GM13977 (cell line): ENCODE results near the gene DUSP2.

ENCODE experiments used
- DNase-seq: peaks from one replicate; pipeline ENCODE4 v3.0.0; 2012; ENCODE audit warnings: low spot score
- in situ Hi-C: fragments of 300-500 bp; cut with MboI; formaldehyde crosslinking; loops from one replicate; pipeline ENCODE4 v1.12.0; 2022; ENCODE audit warnings: low sequenced_read_pairs, low pct_unique_long_range_greater_than_20kb, mixed read lengths, inconsistent platforms; ENCODE audit not compliant: unreplicated experiment
- TF ChIP-seq, protein P1 (sequence below): IDR thresholded peaks from 2 replicates; pipeline ENCODE4 v1.5.1; 2012; ENCODE audit warnings: mild to moderate bottlenecking, control low read depth; ENCODE audit not compliant: insufficient read depth; ENCODE audit errors: extremely low read depth, missing control alignments

Gene DUSP2

GRCh38 chr2:96103761-96104486 lies 41.3 kb downstream of the DUSP2 start:
- no peak for DNase-seq
- in situ Hi-C loops, result no loop called here
- TF ChIP-seq, protein P1, sequence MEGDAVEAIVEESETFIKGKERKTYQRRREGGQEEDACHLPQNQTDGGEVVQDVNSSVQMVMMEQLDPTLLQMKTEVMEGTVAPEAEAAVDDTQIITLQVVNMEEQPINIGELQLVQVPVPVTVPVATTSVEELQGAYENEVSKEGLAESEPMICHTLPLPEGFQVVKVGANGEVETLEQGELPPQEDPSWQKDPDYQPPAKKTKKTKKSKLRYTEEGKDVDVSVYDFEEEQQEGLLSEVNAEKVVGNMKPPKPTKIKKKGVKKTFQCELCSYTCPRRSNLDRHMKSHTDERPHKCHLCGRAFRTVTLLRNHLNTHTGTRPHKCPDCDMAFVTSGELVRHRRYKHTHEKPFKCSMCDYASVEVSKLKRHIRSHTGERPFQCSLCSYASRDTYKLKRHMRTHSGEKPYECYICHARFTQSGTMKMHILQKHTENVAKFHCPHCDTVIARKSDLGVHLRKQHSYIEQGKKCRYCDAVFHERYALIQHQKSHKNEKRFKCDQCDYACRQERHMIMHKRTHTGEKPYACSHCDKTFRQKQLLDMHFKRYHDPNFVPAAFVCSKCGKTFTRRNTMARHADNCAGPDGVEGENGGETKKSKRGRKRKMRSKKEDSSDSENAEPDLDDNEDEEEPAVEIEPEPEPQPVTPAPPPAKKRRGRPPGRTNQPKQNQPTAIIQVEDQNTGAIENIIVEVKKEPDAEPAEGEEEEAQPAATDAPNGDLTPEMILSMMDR, result no peak

DNA sequence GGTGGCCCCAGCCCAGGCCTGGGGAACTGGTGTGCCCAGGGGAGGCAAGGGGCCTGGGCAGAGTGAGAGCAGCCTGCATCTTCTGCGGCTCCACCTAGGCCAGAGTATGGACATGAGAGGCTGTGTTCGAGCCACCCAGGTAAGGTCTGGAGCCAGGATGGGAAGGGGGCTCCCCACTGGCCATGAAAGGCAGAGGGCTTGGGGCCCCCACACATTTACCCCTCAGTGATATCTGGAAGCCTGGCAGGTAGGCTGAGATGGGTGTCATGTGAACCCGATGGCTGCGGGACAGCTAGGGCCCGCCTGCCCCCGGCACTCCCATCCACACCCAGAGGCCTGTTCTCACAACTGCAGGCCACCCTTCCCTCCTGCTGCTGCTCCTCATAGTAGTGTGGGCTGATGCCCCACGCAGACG lies 42.0 kb downstream of the DUSP2 start:
- in situ Hi-C loops, result no loop called here
- no peak for DNase-seq
- TF ChIP-seq, protein P1, result no peak

DNA sequence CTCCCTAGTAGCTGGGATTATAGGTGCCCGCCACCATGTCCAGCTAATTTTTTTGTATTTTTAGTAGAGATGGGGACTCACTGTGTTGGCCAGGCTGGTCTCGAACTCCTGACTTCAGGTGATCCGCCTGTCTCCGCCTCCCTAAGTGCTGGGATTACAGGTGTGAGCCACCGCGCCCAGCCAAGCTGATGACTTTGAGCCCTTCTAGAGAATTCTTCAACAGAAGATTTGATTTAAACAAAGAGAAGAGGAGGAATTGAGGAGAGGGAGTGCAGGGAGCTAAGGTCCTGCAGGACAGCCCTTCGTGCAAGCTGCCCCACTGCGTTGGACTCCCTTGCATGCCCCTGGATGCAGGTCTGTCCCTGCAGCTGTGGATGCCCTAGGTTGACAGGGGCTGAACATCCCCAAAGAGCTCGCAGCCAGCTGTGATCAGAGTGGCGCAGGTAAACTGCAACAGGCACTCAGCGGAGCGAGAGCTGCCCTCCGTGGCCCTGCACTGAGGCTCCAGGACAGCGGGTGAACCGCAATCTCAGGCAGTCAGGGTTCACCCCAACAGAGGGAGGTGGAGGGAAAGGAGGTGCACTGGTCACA lies 42.5 kb downstream of the DUSP2 start:
- in situ Hi-C loops, result no loop called here
- TF ChIP-seq, protein P1, result no peak
- no peak for DNase-seq

GRCh38 chr2:96100893-96101304 lies 44.3 kb downstream of the DUSP2 start:
- no peak for DNase-seq
- in situ Hi-C loops, result no loop called here
- TF ChIP-seq, protein P1, result no peak

- in situ Hi-C loops, result no loop called here
- DNase-seq, result no peak
- TF ChIP-seq, protein P1, result no peak
Observed at GRCh38 chr2:96099861-96100798, 45.1 kb downstream of the DUSP2 start.

- TF ChIP-seq, protein P1, result no peak
- DNase-seq, result no peak
- in situ Hi-C loops, result no loop called here
Observed at GRCh38 chr2:96098900-96099590, 46.2 kb downstream of the DUSP2 start.
